Left lung (tissue), 10 donors: ENCODE measurements around the gene PXK. TPM values are rescaled to one million over a fixed set of nuclear protein-coding genes. Genes with fewer than 3 reads are reported as not detected.

Source experiments
- ATAC-seq: fragments of 200-7000 bp; cut with Tn5 transposase; one replicate; pipeline ENCODE4 v1.9.1; 2020; ENCODE audit warnings: moderate library complexity
- DNase-seq, 4 donors: peaks; one replicate each; pipeline ENCODE4 v3.0.0-alpha.2; 2013 to 2020
- H3K27ac ChIP-seq, 2 donors: fragments of 200-600 bp; sonication (generic) in 1 of 2; one replicate each; pipeline versions ENCODE4 v1.5.0 to v1.8.0; 2020 to 2021
- H3K27me3 ChIP-seq, 2 donors: fragments of 200-600 bp; sonication (generic) in 1 of 2; one replicate each; pipeline versions ENCODE4 v1.5.0 to v1.8.0; 2020 to 2021
- H3K36me3 ChIP-seq, 2 donors: fragments of 200-600 bp; sonication (generic) in 1 of 2; one replicate each; pipeline versions ENCODE4 v1.5.0 to v1.8.0; 2020 to 2021
- H3K4me1 ChIP-seq, 2 donors: fragments of 200-600 bp; one replicate each; pipeline ENCODE4 v1.8.0; 2021
- H3K4me3 ChIP-seq, 2 donors: fragments of 200-600 bp; sonication (generic) in 1 of 2; one replicate each; pipeline versions ENCODE4 v1.5.0 to v1.8.0; 2020 to 2021; ENCODE audit warnings: mild to moderate bottlenecking in 1 of 2
- H3K9me3 ChIP-seq, 2 donors: fragments of 200-600 bp; sonication (generic) in 1 of 2; one replicate each; pipeline versions ENCODE4 v1.5.0 to v1.8.0; 2020 to 2021
- intact Hi-C, 2 donors: fragments of 100-400 bp; cut with DNase I; formaldehyde crosslinking; loops; one replicate each; pipeline versions ENCODE4 v1.11.2 to v1.14.2; 2022
- polyA plus RNA-seq, 6 donors: library from polyadenylated mRNA; unstranded; fragments of 120-200 nt; gene quantifications; one replicate each; pipeline ENCODE4 v1.2.1, GENCODE V29; 2013; ENCODE audit not compliant: insufficient read length in 6 of 6
- total RNA-seq, 2 donors: library from RNA; stranded (reverse); fragmentation: NEBNext Ultra II Directional; extraction: Animal tissue kit (Norgen Biotek cat#: 25700); gene quantifications; one replicate each; pipeline ENCODE4 v1.2.1, GENCODE V29; 2021
- TF ChIP-seq, protein P1 (sequence below), 2 donors: fragments of 200-600 bp; sonication (generic) in 1 of 2; IDR thresholded peaks; one replicate each; pipeline versions ENCODE4 v1.5.0 to v1.8.0; 2021; ENCODE audit warnings: antibody characterized with exemption in 2 of 2
- donor health status: DM: no; HTN: yes; CAD: no.
- donor health status: DM: no; HTN: no; CAD: no.

Gene PXK
- total and polyA plus RNA-seq, 8 donors = 19.0 to 42.3 (median 34.0) TPM

DNA sequence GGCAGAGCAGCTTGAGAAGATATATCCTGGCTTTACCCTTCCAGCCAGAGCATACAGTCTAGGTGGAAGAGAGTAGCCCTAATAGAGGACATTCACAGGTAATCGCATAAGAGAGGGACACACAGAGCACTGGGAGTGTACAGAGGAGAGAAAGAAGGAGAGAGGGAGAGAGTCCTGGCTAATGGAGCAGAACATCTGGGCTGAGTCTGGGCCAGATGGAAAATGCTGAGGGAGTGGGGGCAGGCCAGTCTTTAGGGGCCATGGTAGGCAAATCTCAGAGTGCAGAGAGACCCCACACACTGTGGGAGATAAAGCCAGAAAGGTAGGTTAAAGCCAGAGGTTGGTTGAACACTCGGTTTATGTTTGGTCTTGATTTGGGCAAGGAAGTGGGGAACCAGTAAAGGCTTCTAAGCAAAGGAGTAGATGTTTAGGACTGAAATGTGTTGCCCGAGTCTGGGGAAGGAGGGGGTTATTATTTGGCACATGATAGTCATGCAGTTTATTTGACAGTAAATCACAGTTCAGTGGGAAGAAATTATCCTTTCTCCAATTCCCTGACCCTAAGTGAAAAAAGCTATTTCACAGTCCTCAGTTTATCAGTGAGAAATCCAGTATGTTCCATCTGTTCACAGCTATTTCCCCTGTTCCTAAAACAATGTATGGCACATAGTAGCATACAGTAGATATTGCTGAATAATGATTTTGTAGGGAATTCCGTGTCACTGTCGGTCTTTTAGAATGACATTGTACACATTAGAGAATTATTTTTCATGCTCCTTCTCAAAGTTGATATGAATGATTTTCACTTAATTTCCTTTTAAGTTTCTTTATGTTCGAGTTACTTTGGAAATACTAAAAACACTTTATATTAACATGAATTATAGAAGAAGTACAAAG lies 55.2 kb downstream of the PXK start:
- DNase-seq = peak in 2 of 4 donors; percentile 67 to 69
- H3K36me3 ChIP-seq = peaks cover 0 to 27% of the 10 kb centered on the region in 2 donors
- H3K27ac ChIP-seq = peak overlapping the region; percentile 24 to 60
- TF ChIP-seq, protein P1, sequence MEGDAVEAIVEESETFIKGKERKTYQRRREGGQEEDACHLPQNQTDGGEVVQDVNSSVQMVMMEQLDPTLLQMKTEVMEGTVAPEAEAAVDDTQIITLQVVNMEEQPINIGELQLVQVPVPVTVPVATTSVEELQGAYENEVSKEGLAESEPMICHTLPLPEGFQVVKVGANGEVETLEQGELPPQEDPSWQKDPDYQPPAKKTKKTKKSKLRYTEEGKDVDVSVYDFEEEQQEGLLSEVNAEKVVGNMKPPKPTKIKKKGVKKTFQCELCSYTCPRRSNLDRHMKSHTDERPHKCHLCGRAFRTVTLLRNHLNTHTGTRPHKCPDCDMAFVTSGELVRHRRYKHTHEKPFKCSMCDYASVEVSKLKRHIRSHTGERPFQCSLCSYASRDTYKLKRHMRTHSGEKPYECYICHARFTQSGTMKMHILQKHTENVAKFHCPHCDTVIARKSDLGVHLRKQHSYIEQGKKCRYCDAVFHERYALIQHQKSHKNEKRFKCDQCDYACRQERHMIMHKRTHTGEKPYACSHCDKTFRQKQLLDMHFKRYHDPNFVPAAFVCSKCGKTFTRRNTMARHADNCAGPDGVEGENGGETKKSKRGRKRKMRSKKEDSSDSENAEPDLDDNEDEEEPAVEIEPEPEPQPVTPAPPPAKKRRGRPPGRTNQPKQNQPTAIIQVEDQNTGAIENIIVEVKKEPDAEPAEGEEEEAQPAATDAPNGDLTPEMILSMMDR (IDR thresholded peaks at IDR 0.05) = no peak
- no peak overlapping the region for H3K4me3 ChIP-seq
- H3K9me3 ChIP-seq = no peaks in the 10 kb centered on the region
- ATAC-seq = no peak
- peaks cover 23 to 27% of the 10 kb centered on the region in 2 donors for H3K4me1 ChIP-seq
- intact Hi-C loops = no loop called here
- H3K27me3 ChIP-seq = no peaks in the 10 kb centered on the region

DNA sequence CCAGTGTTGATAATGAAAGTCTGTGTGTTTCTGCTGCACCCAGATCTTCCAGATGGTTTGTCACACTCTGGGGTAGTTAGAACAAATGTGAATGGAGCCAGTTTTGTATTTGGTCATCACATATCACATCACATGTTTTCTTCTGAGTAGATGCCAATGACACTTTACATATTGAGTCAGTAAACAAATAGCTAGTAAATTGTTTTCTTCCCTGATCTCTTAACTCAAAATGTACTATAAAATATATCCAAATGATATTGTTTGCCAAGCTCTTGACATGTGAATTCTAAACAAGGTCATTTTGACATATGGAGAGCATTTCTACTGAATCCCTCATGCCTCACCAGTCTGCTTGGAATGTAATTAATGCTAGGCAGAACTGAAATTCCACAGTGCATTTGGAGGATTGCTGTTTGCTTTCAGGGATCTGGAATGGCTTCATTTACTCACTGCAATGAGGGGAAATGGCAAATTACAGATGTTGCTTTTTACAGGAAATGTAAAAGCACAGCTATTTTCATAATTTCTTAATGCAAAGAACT lies 55.9 kb downstream of the PXK start:
- Histone ChIP-seq H3K27me3 (no peaks in the 10 kb centered on the region), H3K9me3 (no peaks in the 10 kb centered on the region), H3K27ac (peak overlapping the region in 1 of 2 donors; percentile 60), H3K36me3 (peaks cover 0 to 27% of the 10 kb centered on the region in 2 donors), H3K4me3 (no peak overlapping the region), H3K4me1 (peaks cover 23 to 27% of the 10 kb centered on the region in 2 donors)
- peak; percentile 33 for ATAC-seq
- intact Hi-C loops = no loop called here
- TF ChIP-seq, protein P1 (IDR thresholded peaks at IDR 0.05) = no peak
- DNase-seq = peak in 2 of 4 donors; percentile 87 to 88

DNA sequence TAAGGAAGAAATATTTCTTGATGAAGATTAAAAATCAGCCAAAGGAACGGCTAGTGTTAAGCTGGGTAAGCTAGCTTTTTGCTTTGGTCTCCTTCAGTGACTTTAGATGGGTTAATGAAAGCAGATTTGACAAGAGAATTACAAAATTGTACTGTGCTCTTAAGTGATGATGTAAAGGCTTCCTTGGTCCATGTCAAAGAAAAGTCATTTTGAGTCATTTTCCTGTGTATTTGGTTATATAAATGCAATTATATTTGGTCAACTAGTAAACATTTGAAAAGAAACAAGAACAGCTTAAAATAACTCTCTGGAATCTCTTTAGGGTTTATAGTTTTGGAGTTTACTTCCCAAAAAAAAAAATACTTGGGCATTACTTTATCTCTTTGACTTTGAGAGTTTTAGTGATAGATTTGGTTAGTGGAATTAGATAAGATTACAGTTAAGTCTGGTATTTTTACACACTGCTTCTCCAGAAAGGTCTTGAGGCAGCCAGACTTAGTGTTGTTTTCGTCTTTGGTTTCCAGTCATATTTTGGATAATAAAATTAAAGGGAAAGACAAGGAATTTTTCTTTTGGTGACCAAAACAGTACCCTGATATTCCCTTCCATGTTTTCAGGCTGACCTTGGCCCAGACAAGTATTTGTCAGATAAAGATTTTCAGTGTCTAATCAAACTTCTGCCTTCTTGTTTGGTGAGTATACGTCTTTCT lies 58.6 kb downstream of the PXK start:
- ATAC-seq = no peak
- Histone ChIP-seq H3K36me3 (peaks cover 0 to 36% of the 10 kb centered on the region in 2 donors), H3K4me3 (no peak overlapping the region), H3K9me3 (no peaks in the 10 kb centered on the region), H3K4me1 (peaks cover 23 to 31% of the 10 kb centered on the region in 2 donors), H3K27me3 (no peaks in the 10 kb centered on the region), H3K27ac (peak overlapping the region in 1 of 2 donors; percentile 5)
- TF ChIP-seq, protein P1 (IDR thresholded peaks at IDR 0.05) = no peak
- no peak for DNase-seq
- intact Hi-C loops = no loop called here

DNA sequence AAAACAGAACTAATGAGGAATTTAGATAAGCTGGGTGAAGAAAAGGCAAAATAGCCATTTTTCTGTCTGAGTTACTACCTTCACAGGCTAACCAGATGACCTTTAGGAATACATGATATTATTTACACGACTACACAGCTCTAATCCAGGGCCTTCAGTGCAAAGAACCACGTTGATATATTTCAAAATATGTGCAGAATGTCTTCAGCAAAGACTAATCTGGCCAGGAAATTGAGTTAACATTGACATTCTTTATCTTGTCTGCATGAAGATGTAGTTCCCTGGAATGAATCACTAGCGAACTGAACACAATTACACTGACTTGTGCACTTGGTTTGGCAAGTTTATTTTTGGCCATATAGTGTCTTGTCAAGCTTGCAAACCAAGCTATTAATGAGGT lies 59.5 kb downstream of the PXK start:
- Histone ChIP-seq H3K27me3 (no peaks in the 10 kb centered on the region), H3K4me1 (peaks cover 15 to 24% of the 10 kb centered on the region in 2 donors), H3K27ac (peak overlapping the region in 1 of 2 donors; percentile 16), H3K36me3 (peaks cover 0 to 45% of the 10 kb centered on the region in 2 donors), H3K4me3 (no peak overlapping the region), H3K9me3 (no peaks in the 10 kb centered on the region)
- ATAC-seq (no peak), DNase-seq (no peak)
- TF ChIP-seq, protein P1 (IDR thresholded peaks at IDR 0.05) = no peak
- intact Hi-C loops = no loop called here

DNA sequence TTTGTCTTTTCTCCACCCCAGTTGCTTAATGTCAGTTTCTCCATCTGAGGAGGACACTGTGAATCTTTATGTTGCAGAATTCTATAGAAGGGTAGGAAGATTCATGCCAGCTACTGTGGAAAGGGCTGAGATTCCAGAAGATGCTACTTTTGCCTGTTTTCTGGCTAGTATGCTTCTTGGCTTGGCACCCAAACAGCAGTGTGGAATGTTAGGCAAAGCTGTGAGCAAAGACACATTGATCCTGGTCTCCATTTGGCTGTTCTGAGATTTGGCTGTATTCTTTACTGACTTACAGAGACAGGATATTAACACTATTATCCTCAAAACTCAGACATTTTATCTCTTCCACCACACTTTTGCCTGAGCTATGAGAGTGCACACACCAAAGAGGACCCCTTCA lies 61.6 kb downstream of the PXK start:
- Histone ChIP-seq H3K36me3 (peaks cover 0 to 66% of the 10 kb centered on the region in 2 donors), H3K4me3 (no peak overlapping the region), H3K27ac (no peak overlapping the region), H3K27me3 (no peaks in the 10 kb centered on the region), H3K4me1 (peaks cover 0 to 4% of the 10 kb centered on the region in 2 donors), H3K9me3 (no peaks in the 10 kb centered on the region)
- TF ChIP-seq, protein P1 (IDR thresholded peaks at IDR 0.05) = no peak
- intact Hi-C loops = no loop called here
- DNase-seq (no peak), ATAC-seq (no peak)
